HL-60 (cell line): Measurements from ENCODE around the gene SNX25.

Experiments used
- DNase-seq, 2 experiments: peaks; one replicate each; pipeline ENCODE4 v3.0.0-alpha.2; 2010 to 2020; ENCODE audit warnings: low read depth in 1 of 2, low spot score in 1 of 2
- H3K27ac ChIP-seq: fragments of 250-450 bp; sonication (Bioruptor Pico); replicated peaks from 2 replicates; pipeline ENCODE4 v1.5.1; 2020; ENCODE audit warnings: mild to moderate bottlenecking, moderate library complexity
- H3K27me3 ChIP-seq: fragments of 250-450 bp; sonication (Bioruptor Pico); 2 replicates; pipeline ENCODE4 v1.5.1; 2021; ENCODE audit warnings: mild to moderate bottlenecking, moderate library complexity; ENCODE audit not compliant: insufficient read depth, poor library complexity, severe bottlenecking
- H3K4me3 ChIP-seq: replicated peaks from 2 replicates; pipeline ENCODE4 v1.5.1; 2011; ENCODE audit warnings: mild to moderate bottlenecking, control low read depth, low read length; ENCODE audit not compliant: insufficient read depth
- GABPA ChIP-seq: IDR thresholded peaks from 2 replicates; pipeline ENCODE4 v1.6.1; 2012; ENCODE audit warnings: low read depth
- POLR2AphosphoS5 ChIP-seq: IDR thresholded peaks from 2 replicates; pipeline ENCODE4 v1.6.1; 2012; ENCODE audit warnings: low read depth
- SPI1 ChIP-seq: IDR thresholded peaks from 2 replicates; pipeline ENCODE4 v1.6.1; 2012; ENCODE audit warnings: low read depth, mild to moderate bottlenecking, borderline replicate concordance
- TF ChIP-seq, protein P1 (sequence below): IDR thresholded peaks from 2 replicates; pipeline ENCODE4 v1.6.1; 2012; ENCODE audit warnings: low read depth; ENCODE audit not compliant: insufficient replicate concordance
- TF ChIP-seq, protein P2 (sequence below): IDR thresholded peaks from one replicate; pipeline ENCODE4 v1.5.1; 2011; ENCODE audit warnings: low read length, control low read depth, inconsistent platforms; ENCODE audit not compliant: insufficient read depth

Gene SNX25

DNA sequence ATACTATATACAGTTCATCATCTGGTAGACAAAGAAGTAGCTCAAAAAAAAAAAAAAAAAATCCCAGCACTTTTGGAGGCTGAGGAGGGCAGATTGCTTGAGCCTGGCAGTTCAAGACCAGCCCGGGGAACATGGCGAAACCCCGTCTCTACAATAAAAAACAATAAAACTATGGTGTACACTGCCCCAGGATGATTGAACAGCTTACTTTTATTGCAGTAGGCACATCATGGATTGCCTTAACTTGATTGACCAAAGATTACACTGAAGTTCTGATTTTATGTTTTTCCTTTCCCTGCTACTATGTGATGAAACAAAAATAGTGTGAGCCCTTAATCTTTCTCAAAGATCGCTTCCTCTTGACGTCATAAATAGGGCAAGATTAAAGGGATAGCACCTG, 60.6 kb downstream of the SNX25 start:
- TF ChIP-seq, protein P1, sequence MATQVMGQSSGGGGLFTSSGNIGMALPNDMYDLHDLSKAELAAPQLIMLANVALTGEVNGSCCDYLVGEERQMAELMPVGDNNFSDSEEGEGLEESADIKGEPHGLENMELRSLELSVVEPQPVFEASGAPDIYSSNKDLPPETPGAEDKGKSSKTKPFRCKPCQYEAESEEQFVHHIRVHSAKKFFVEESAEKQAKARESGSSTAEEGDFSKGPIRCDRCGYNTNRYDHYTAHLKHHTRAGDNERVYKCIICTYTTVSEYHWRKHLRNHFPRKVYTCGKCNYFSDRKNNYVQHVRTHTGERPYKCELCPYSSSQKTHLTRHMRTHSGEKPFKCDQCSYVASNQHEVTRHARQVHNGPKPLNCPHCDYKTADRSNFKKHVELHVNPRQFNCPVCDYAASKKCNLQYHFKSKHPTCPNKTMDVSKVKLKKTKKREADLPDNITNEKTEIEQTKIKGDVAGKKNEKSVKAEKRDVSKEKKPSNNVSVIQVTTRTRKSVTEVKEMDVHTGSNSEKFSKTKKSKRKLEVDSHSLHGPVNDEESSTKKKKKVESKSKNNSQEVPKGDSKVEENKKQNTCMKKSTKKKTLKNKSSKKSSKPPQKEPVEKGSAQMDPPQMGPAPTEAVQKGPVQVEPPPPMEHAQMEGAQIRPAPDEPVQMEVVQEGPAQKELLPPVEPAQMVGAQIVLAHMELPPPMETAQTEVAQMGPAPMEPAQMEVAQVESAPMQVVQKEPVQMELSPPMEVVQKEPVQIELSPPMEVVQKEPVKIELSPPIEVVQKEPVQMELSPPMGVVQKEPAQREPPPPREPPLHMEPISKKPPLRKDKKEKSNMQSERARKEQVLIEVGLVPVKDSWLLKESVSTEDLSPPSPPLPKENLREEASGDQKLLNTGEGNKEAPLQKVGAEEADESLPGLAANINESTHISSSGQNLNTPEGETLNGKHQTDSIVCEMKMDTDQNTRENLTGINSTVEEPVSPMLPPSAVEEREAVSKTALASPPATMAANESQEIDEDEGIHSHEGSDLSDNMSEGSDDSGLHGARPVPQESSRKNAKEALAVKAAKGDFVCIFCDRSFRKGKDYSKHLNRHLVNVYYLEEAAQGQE, result no peak
- TF ChIP-seq POLR2AphosphoS5 (no peak), GABPA (no peak)
- H3K27me3 ChIP-seq, result peaks cover 6% of the 10 kb centered on the region
- no peak overlapping the region for H3K27ac ChIP-seq
- DNase-seq, result no peak
- H3K4me3 ChIP-seq, result no peak overlapping the region

DNA sequence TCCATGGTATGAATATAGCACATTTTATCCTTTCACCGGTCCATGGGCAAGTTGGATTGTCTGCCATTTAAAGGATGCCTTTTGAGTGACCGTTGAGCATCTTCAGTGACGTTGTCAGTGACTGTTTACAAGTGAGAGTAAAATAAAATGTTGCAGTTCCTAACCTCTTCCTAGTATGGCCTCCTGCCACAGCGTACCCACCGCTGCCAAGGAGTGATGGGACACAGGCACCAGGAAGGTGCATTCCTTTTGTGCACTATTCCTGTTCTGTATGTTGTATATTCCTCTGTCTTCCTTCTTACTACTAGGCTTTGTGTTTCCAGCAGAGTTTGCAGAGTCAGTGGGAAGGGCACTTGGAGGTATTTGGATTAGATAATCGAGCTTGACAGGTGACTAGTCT, 61.5 kb downstream of the SNX25 start:
- Histone ChIP-seq H3K4me3 (no peak overlapping the region), H3K27ac (no peak overlapping the region), H3K27me3 (peaks cover 6% of the 10 kb centered on the region)
- TF ChIP-seq POLR2AphosphoS5, result no peak
- no peak for DNase-seq

DNA sequence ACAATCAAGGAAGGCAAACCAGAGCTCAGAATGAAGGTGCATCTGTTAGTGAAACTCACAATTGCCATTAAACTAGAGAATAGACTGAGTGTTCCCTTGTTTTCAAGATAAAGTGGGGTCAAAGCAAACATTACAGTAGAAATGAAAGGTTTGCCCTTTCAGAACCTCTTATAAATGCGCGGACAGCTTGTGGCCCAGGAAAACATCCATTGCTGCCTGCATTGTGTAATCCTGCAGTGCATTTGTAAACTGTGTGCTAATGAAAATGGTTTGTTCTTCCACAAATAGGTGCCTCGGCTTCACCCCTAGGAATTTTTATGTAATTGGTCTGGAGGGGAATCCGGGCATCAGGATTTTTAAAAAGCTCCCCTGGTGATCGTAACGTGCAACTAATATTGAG, 62.8 kb downstream of the SNX25 start:
- H3K4me3 ChIP-seq, result no peak overlapping the region
- TF ChIP-seq, protein P2, sequence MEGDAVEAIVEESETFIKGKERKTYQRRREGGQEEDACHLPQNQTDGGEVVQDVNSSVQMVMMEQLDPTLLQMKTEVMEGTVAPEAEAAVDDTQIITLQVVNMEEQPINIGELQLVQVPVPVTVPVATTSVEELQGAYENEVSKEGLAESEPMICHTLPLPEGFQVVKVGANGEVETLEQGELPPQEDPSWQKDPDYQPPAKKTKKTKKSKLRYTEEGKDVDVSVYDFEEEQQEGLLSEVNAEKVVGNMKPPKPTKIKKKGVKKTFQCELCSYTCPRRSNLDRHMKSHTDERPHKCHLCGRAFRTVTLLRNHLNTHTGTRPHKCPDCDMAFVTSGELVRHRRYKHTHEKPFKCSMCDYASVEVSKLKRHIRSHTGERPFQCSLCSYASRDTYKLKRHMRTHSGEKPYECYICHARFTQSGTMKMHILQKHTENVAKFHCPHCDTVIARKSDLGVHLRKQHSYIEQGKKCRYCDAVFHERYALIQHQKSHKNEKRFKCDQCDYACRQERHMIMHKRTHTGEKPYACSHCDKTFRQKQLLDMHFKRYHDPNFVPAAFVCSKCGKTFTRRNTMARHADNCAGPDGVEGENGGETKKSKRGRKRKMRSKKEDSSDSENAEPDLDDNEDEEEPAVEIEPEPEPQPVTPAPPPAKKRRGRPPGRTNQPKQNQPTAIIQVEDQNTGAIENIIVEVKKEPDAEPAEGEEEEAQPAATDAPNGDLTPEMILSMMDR, result no peak
- DNase-seq, result no peak
- no peak overlapping the region for H3K27ac ChIP-seq
- peaks cover 6% of the 10 kb centered on the region for H3K27me3 ChIP-seq

DNA sequence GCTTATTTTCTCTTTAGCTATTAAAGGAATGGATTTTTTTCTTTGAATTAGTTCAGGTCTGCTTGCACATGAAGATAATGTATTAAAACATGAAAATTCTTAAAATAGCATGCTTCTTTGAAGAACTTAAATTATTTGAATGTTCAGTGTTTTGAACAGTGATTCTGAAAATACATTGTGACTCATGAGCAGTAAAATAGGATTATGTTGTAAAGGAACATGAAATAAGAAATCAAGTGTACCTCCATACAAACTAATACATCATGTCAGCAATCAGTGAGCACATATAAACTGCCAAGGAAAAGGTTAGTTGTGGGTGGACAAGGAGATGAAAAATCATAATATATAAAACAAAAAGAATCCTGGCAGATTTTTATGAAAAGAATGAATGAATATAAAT, 66.1 kb downstream of the SNX25 start:
- TF ChIP-seq GABPA (no peak), SPI1 (no peak), POLR2AphosphoS5 (no peak)
- TF ChIP-seq, protein P2, result no peak
- DNase-seq, result no peak
- Histone ChIP-seq H3K27me3 (peaks cover 4% of the 10 kb centered on the region), H3K4me3 (no peak overlapping the region), H3K27ac (no peak overlapping the region)

DNA sequence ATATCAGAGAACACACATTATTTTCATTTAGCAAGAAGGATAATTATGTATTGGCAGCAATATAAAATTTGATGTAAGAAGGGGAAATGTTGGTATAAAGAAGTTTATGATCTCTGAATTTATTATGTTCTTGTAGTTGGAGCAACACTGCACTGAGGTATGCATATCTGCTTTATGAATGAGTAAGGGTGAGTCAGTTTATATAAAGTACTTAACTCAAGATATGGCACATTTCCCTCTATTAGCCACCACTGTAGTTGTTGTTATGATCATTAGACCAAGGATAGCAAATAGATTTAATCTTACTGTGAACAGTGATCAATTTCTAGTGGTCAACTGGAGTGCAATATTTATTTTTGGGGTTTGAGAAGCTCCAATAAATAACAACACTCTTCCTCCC, 66.6 kb downstream of the SNX25 start:
- DNase-seq, result no peak
- Histone ChIP-seq H3K4me3 (no peak overlapping the region), H3K27me3 (peaks cover 4% of the 10 kb centered on the region), H3K27ac (no peak overlapping the region)
- TF ChIP-seq POLR2AphosphoS5 (no peak), SPI1 (no peak), GABPA (no peak)
- TF ChIP-seq, protein P2, result no peak
- TF ChIP-seq, protein P1, result no peak
